Articular chondrocyte of knee joint (primary cell): ENCODE results near the gene ZMAT1. TPM values are rescaled to one million over a fixed set of nuclear protein-coding genes. Genes with fewer than 3 reads are reported as not detected.

Source experiments
- small RNA-seq: library from RNA; depleted of rRNA; stranded (forward); fragments of <200 nt; gene quantifications from one replicate; pipeline ENCODE3, GENCODE V24; 2012
- total RNA-seq: library from RNA; depleted of rRNA; stranded (reverse); fragments of >200 nt; gene quantifications from 2 replicates; pipeline ENCODE4 v1.2.3, GENCODE V29; 2012

The ZMAT1 gene
- total RNA-seq = 1.4 TPM in 2 replicates

GRCh38 chrX:101931488-101932248 lies at the start of gene ZMAT1:
TSS of gene ZMAT1 (minus strand) at chrX:101932027. CDS start at chrX:101932008, 19 bp downstream.

Small RNA genes within 50 kb of the gene (small RNA-seq; reads per million reads assigned to genes)
- not detected for gene RNU6-345P

Other genes with a start within 250 kb of the ZMAT1 start
- 2.6 and 4.6 TPM in 2 replicates for gene TCEAL2, start 193.7 kb upstream of the ZMAT1 start, total RNA-seq
- not detected in 2 replicates for gene TCEAL6, start 210.5 kb upstream of the ZMAT1 start, total RNA-seq
- gene BEX5, start 223.9 kb upstream of the ZMAT1 start, total RNA-seq = 0.78 and 0.97 TPM in 2 replicates